Mesenchymal stem cell (in vitro differentiated cells and primary cell): ENCODE measurements around the gene ERICH4.

Experiments
- DNase-seq: peaks from one replicate; pipeline ENCODE4 v3.0.0-alpha.2; 2013
- H2AFZ ChIP-seq: one replicate; pipeline ENCODE4 v1.6.1; 2013; ENCODE audit warnings: low read depth, mild to moderate bottlenecking, control low read depth, inconsistent platforms, low read length, moderate library complexity
- H2AK5ac ChIP-seq: 2 replicates; pipeline ENCODE4 v1.6.1; 2013; ENCODE audit warnings: low read length, moderate library complexity, mild to moderate bottlenecking, inconsistent platforms; ENCODE audit not compliant: severe bottlenecking
- H2BK120ac ChIP-seq: one replicate; pipeline ENCODE4 v1.6.1; 2013; ENCODE audit warnings: low read depth, mild to moderate bottlenecking, inconsistent platforms, low read length, moderate library complexity
- H2BK12ac ChIP-seq, 2 experiments: one replicate each; pipeline ENCODE4 v1.6.1; 2013; ENCODE audit warnings: inconsistent platforms in 2 of 2, low read length in 2 of 2, mild to moderate bottlenecking in 2 of 2, moderate library complexity in 2 of 2, control low read depth in 1 of 2
- H2BK15ac ChIP-seq: one replicate; pipeline ENCODE4 v1.6.1; 2013; ENCODE audit warnings: mild to moderate bottlenecking, low read depth, inconsistent platforms; ENCODE audit not compliant: poor library complexity, severe bottlenecking
- H2BK5ac ChIP-seq: 2 replicates; pipeline ENCODE4 v1.6.1; 2013; ENCODE audit warnings: low read depth, mild to moderate bottlenecking, low read length, control low read depth, inconsistent platforms; ENCODE audit not compliant: poor library complexity, severe bottlenecking
- H3K14ac ChIP-seq, 2 experiments: one replicate each; pipeline ENCODE4 v1.6.1; 2013; ENCODE audit warnings: inconsistent platforms in 2 of 2, low read length in 2 of 2, control low read depth in 1 of 2, mild to moderate bottlenecking in 1 of 2, moderate library complexity in 1 of 2
- H3K18ac ChIP-seq, 2 experiments: one replicate each; pipeline ENCODE4 v1.6.1; 2013; ENCODE audit warnings: inconsistent platforms in 2 of 2, low read length in 2 of 2, control low read depth in 1 of 2, low read depth in 1 of 2, mild to moderate bottlenecking in 1 of 2
- H3K23ac ChIP-seq, 2 experiments: one replicate each; pipeline ENCODE4 v1.6.1; 2013; ENCODE audit warnings: inconsistent platforms in 2 of 2, low read length in 2 of 2, mild to moderate bottlenecking in 2 of 2, moderate library complexity in 2 of 2, control low read depth in 1 of 2
- H3K27ac ChIP-seq: 2 replicates; pipeline ENCODE4 v1.5.1; 2013; ENCODE audit warnings: mild to moderate bottlenecking, moderate library complexity, low read length, control low read depth, inconsistent platforms; ENCODE audit not compliant: poor library complexity, severe bottlenecking
- H3K27me3 ChIP-seq, 2 experiments: 2 replicates each; pipeline versions ENCODE4 v1.6.1 to v1.7.0; 2013; ENCODE audit warnings: low read length in 2 of 2, mild to moderate bottlenecking in 2 of 2, moderate library complexity in 2 of 2, control low read depth in 1 of 2, inconsistent platforms in 1 of 2; ENCODE audit not compliant: control insufficient read depth in 1 of 2, insufficient read depth in 1 of 2
- H3K36me3 ChIP-seq, 2 experiments: 2 replicates each; pipeline versions ENCODE4 v1.6.1 to v1.7.0; 2013; ENCODE audit warnings: low read length in 2 of 2, control low read depth in 1 of 2, inconsistent platforms in 1 of 2, low read depth in 1 of 2, mild to moderate bottlenecking in 1 of 2; ENCODE audit not compliant: insufficient read depth in 2 of 2, control insufficient read depth in 1 of 2
- H3K4ac ChIP-seq, 2 experiments: one replicate each; pipeline ENCODE4 v1.6.1; 2013; ENCODE audit warnings: inconsistent platforms in 2 of 2, low read length in 2 of 2, mild to moderate bottlenecking in 2 of 2, moderate library complexity in 2 of 2, control low read depth in 1 of 2, low read depth in 1 of 2
- H3K4me1 ChIP-seq: 2 replicates; pipeline ENCODE4 v1.6.1; 2013; ENCODE audit warnings: low read depth, low read length, control low read depth; ENCODE audit not compliant: control insufficient read depth, insufficient read depth
- H3K4me2 ChIP-seq: 2 replicates; pipeline ENCODE4 v1.6.1; 2013; ENCODE audit warnings: low read length, mild to moderate bottlenecking, inconsistent platforms; ENCODE audit not compliant: poor library complexity, severe bottlenecking
- H3K4me3 ChIP-seq, 2 experiments: 2 replicates each; pipeline versions ENCODE4 v1.5.1 to v1.7.0; 2013; ENCODE audit warnings: low read length in 2 of 2, mild to moderate bottlenecking in 2 of 2, control low read depth in 1 of 2, low read depth in 1 of 2; ENCODE audit not compliant: insufficient read depth in 1 of 2
- H3K79me1 ChIP-seq: replicated peaks from 2 replicates; pipeline ENCODE4 v1.6.1; 2013; ENCODE audit warnings: mild to moderate bottlenecking, control low read depth, low read length, inconsistent platforms; ENCODE audit not compliant: poor library complexity, severe bottlenecking
- H3K9ac ChIP-seq: 2 replicates; pipeline ENCODE4 v1.7.0; 2013; ENCODE audit warnings: mild to moderate bottlenecking, low read length, moderate library complexity
- H3K9me3 ChIP-seq: 2 replicates; pipeline ENCODE4 v1.7.0; 2013; ENCODE audit warnings: mild to moderate bottlenecking, low read length; ENCODE audit not compliant: control insufficient read depth
- H4K8ac ChIP-seq: one replicate; pipeline ENCODE4 v1.6.1; 2013; ENCODE audit warnings: inconsistent platforms, mild to moderate bottlenecking, low read length, moderate library complexity
- H4K91ac ChIP-seq: one replicate; pipeline ENCODE4 v1.6.1; 2013; ENCODE audit warnings: mild to moderate bottlenecking, low read length, inconsistent platforms
- WGBS: methylation state at CpG from one replicate; pipeline ENCODE4 v1.1.7; 2013; ENCODE audit warnings: mixed read lengths; 5-methylcytosine and 5-hydroxymethylcytosine counted together

The ERICH4 gene

GRCh38 chr19:41413947-41414346 is 29.0 kb upstream of the ERICH4 start:
- Histone ChIP-seq H2AFZ (no peak overlapping the region), H4K8ac (no peak overlapping the region), H3K27ac (no peak overlapping the region), H3K27me3 (no peaks in the 10 kb centered on the region), H3K9me3 (no peaks in the 10 kb centered on the region), H3K4me3 (no peak overlapping the region), H3K4me2 (no peak overlapping the region), H2BK5ac (no peak overlapping the region), H3K14ac (no peak overlapping the region), H2BK15ac (no peak overlapping the region), H3K4me1 (peaks cover 17% of the 10 kb centered on the region), H2BK120ac (no peak overlapping the region), H3K79me1 (peaks cover 8% of the 10 kb centered on the region), H2BK12ac (no peak overlapping the region), H3K4ac (no peak overlapping the region), H3K36me3 (peaks cover 61 to 64% of the 10 kb centered on the region in 2 experiments), H4K91ac (no peak overlapping the region), H2AK5ac (no peak overlapping the region), H3K18ac (no peak overlapping the region), H3K9ac (no peak overlapping the region), H3K23ac (no peak overlapping the region)
- no peak for DNase-seq
- 97% methylated on average over 10 of the region's 10 CpGs for WGBS

- Histone ChIP-seq H3K23ac (no peak overlapping the region), H3K9ac (no peak overlapping the region), H2AFZ (no peak overlapping the region), H3K18ac (no peak overlapping the region), H3K36me3 (peaks cover 66 to 68% of the 10 kb centered on the region in 2 experiments), H3K4ac (no peak overlapping the region), H2BK120ac (no peak overlapping the region), H3K14ac (no peak overlapping the region), H3K79me1 (peaks cover 8% of the 10 kb centered on the region), H2BK15ac (no peak overlapping the region), H3K4me1 (peaks cover 13% of the 10 kb centered on the region), H2BK5ac (no peak overlapping the region), H4K8ac (no peak overlapping the region), H3K27ac (no peak overlapping the region), H2BK12ac (no peak overlapping the region), H4K91ac (peak overlapping the region; percentile 41), H3K4me2 (no peak overlapping the region), H3K27me3 (no peaks in the 10 kb centered on the region), H3K9me3 (no peaks in the 10 kb centered on the region), H3K4me3 (no peak overlapping the region), H2AK5ac (no peak overlapping the region)
- WGBS: 84% methylated on average over 9 of the region's 9 CpGs
- DNase-seq: no peak
These were observed 28.5 kb upstream of the ERICH4 start for GRCh38 chr19:41414461-41414860.

- Histone ChIP-seq H3K36me3 (peaks cover 73 to 74% of the 10 kb centered on the region in 2 experiments), H3K27me3 (no peaks in the 10 kb centered on the region), H3K18ac (no peak overlapping the region), H3K23ac (no peak overlapping the region), H3K9me3 (no peaks in the 10 kb centered on the region), H2BK12ac (no peak overlapping the region), H3K27ac (no peak overlapping the region), H4K8ac (no peak overlapping the region), H2BK15ac (no peak overlapping the region), H3K79me1 (peaks cover 5% of the 10 kb centered on the region), H3K4me3 (no peak overlapping the region), H3K4ac (no peak overlapping the region), H3K4me1 (peaks cover 9% of the 10 kb centered on the region), H3K14ac (no peak overlapping the region), H2AK5ac (no peak overlapping the region), H2AFZ (no peak overlapping the region), H2BK120ac (no peak overlapping the region), H3K4me2 (no peak overlapping the region), H4K91ac (no peak overlapping the region), H2BK5ac (no peak overlapping the region), H3K9ac (no peak overlapping the region)
- 92% methylated on average over 7 of the region's 9 CpGs for WGBS
- no peak for DNase-seq
These were observed 27.8 kb upstream of the ERICH4 start for GRCh38 chr19:41415154-41415571.

GRCh38 chr19:41416194-41416674 is 26.7 kb upstream of the ERICH4 start:
- Histone ChIP-seq H4K8ac (no peak overlapping the region), H4K91ac (no peak overlapping the region), H2BK5ac (no peak overlapping the region), H3K18ac (no peak overlapping the region), H2BK15ac (no peak overlapping the region), H2AK5ac (no peak overlapping the region), H3K23ac (no peak overlapping the region), H3K36me3 (peaks cover 74 to 78% of the 10 kb centered on the region in 2 experiments), H3K4me1 (peaks cover 7% of the 10 kb centered on the region), H3K27me3 (no peaks in the 10 kb centered on the region), H3K4me3 (no peak overlapping the region), H3K4me2 (no peak overlapping the region), H2BK120ac (no peak overlapping the region), H3K9me3 (no peaks in the 10 kb centered on the region), H3K9ac (no peak overlapping the region), H3K27ac (no peak overlapping the region), H3K4ac (no peak overlapping the region), H3K79me1 (peaks cover 3% of the 10 kb centered on the region), H2AFZ (no peak overlapping the region), H3K14ac (no peak overlapping the region), H2BK12ac (no peak overlapping the region)
- 97% methylated on average over 12 of the region's 12 CpGs for WGBS
- no peak for DNase-seq
